MM.1S (cell line): ENCODE results near the gene STRN.

Source experiments
- DNase-seq: peaks from one replicate; pipeline ENCODE4 v3.0.0-alpha.2; 2015
- H2AFZ ChIP-seq: fragments of 300-600 bp; sonication (generic); 2 replicates; pipeline ENCODE4 v1.6.0; 2016; ENCODE audit warnings: antibody characterized with exemption, low read length
- H3F3A ChIP-seq: fragments of 300-600 bp; sonication (generic); 2 replicates; pipeline ENCODE4 v1.6.1; 2016; ENCODE audit warnings: mild to moderate bottlenecking, antibody characterized with exemption, low read length, moderate library complexity, mixed read lengths; ENCODE audit not compliant: insufficient read depth
- H3K27ac ChIP-seq: fragments of 300-600 bp; sonication (generic); 2 replicates; pipeline ENCODE4 v1.5.1; 2016; ENCODE audit warnings: mild to moderate bottlenecking, low read length
- H3K27me3 ChIP-seq: fragments of 300-600 bp; sonication (generic); replicated peaks from 2 replicates; pipeline ENCODE4 v1.6.0; 2016; ENCODE audit warnings: low read length; ENCODE audit not compliant: insufficient read depth
- H3K36me3 ChIP-seq: fragments of 300-600 bp; sonication (generic); replicated peaks from 2 replicates; pipeline ENCODE4 v1.6.1; 2016; ENCODE audit warnings: mild to moderate bottlenecking, low read length, mixed read lengths; ENCODE audit not compliant: insufficient read depth
- H3K4me1 ChIP-seq: fragments of 300-600 bp; sonication (generic); 2 replicates; pipeline ENCODE4 v1.6.1; 2016; ENCODE audit warnings: low read length, mixed read lengths
- H3K4me2 ChIP-seq: fragments of 300-600 bp; sonication (generic); 2 replicates; pipeline ENCODE4 v1.6.0; 2016; ENCODE audit warnings: low read depth, low read length
- H3K4me3 ChIP-seq: fragments of 300-600 bp; sonication (generic); 2 replicates; pipeline ENCODE4 v1.5.1; 2016; ENCODE audit warnings: low read length, mixed read lengths
- H3K79me2 ChIP-seq: fragments of 300-600 bp; sonication (generic); 2 replicates; pipeline ENCODE4 v1.6.1; 2016; ENCODE audit warnings: mixed run types, low read length, mixed read lengths
- H3K9ac ChIP-seq: fragments of 300-600 bp; sonication (generic); 2 replicates; pipeline ENCODE4 v1.6.1; 2016; ENCODE audit warnings: low read length, mixed read lengths
- H3K9me2 ChIP-seq: fragments of 300-600 bp; sonication (generic); replicated peaks from 2 replicates; pipeline ENCODE4 v1.6.1; 2016; ENCODE audit warnings: mild to moderate bottlenecking, low read length, mixed read lengths; ENCODE audit not compliant: insufficient read depth
- H3K9me3 ChIP-seq: fragments of 300-600 bp; sonication (generic); replicated peaks from 2 replicates; pipeline ENCODE4 v1.6.1; 2016; ENCODE audit warnings: mild to moderate bottlenecking, low read length, mixed read lengths; ENCODE audit not compliant: insufficient read depth
- H4K20me1 ChIP-seq: fragments of 300-600 bp; sonication (generic); 2 replicates; pipeline ENCODE4 v1.6.1; 2016; ENCODE audit warnings: mild to moderate bottlenecking, low read length, moderate library complexity, mixed read lengths; ENCODE audit not compliant: insufficient read depth
- CTCF ChIP-seq: fragments of 300-600 bp; sonication (generic); IDR thresholded peaks from 2 replicates; pipeline ENCODE4 v1.5.1; 2016; ENCODE audit warnings: antibody characterized with exemption, low read length, mixed read lengths
- EZH2 ChIP-seq: fragments of 300-600 bp; sonication (generic); optimal IDR thresholded peaks from 2 replicates; pipeline ENCODE3; 2017; ENCODE audit warnings: low read depth, mild to moderate bottlenecking, antibody characterized with exemption, low read length, mixed read lengths
- EZH2phosphoT487 ChIP-seq: fragments of 300-600 bp; sonication (generic); IDR thresholded peaks from 2 replicates; pipeline ENCODE4 v1.6.1; 2018; ENCODE audit warnings: antibody characterized with exemption, low read length

The STRN gene

GRCh38 chr2:36797324-36798070, 168.8 kb downstream of the STRN start:
- H3K4me2 ChIP-seq: no peak overlapping the region
- no peak overlapping the region for H3K9ac ChIP-seq
- H3K36me3 ChIP-seq: no peaks in the 10 kb centered on the region
- no peaks in the 10 kb centered on the region for H3F3A ChIP-seq
- DNase-seq: no peak
- H3K27me3 ChIP-seq: no peaks in the 10 kb centered on the region
- H3K9me2 ChIP-seq: no peaks in the 10 kb centered on the region
- H3K9me3 ChIP-seq: no peaks in the 10 kb centered on the region
- H3K79me2 ChIP-seq: no peaks in the 10 kb centered on the region
- H2AFZ ChIP-seq: no peak overlapping the region
- H4K20me1 ChIP-seq: no peaks in the 10 kb centered on the region
- no peaks in the 10 kb centered on the region for H3K4me1 ChIP-seq
- TF ChIP-seq EZH2 (no peak), CTCF (no peak), EZH2phosphoT487 (no peak)
- no peak overlapping the region for H3K4me3 ChIP-seq
- H3K27ac ChIP-seq: no peak overlapping the region
